Measurements from ENCODE around the gene RAD51C.

- TF ChIP-seq POLR2A (conservative IDR thresholded peaks at IDR 0.05) = no peak
- TF ChIP-seq, protein P1, sequence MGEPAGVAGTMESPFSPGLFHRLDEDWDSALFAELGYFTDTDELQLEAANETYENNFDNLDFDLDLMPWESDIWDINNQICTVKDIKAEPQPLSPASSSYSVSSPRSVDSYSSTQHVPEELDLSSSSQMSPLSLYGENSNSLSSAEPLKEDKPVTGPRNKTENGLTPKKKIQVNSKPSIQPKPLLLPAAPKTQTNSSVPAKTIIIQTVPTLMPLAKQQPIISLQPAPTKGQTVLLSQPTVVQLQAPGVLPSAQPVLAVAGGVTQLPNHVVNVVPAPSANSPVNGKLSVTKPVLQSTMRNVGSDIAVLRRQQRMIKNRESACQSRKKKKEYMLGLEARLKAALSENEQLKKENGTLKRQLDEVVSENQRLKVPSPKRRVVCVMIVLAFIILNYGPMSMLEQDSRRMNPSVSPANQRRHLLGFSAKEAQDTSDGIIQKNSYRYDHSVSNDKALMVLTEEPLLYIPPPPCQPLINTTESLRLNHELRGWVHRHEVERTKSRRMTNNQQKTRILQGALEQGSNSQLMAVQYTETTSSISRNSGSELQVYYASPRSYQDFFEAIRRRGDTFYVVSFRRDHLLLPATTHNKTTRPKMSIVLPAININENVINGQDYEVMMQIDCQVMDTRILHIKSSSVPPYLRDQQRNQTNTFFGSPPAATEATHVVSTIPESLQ (CRISPR knock-in tag; IDR thresholded peaks at IDR 0.05) = no peak
- no peak for TF ChIP-seq TAF1 (IDR thresholded peaks at IDR 0.05; ENCODE audit: control insufficient read depth, extremely low read depth, insufficient read depth, low read length, severe bottlenecking)
- TF ChIP-seq, protein P2, sequence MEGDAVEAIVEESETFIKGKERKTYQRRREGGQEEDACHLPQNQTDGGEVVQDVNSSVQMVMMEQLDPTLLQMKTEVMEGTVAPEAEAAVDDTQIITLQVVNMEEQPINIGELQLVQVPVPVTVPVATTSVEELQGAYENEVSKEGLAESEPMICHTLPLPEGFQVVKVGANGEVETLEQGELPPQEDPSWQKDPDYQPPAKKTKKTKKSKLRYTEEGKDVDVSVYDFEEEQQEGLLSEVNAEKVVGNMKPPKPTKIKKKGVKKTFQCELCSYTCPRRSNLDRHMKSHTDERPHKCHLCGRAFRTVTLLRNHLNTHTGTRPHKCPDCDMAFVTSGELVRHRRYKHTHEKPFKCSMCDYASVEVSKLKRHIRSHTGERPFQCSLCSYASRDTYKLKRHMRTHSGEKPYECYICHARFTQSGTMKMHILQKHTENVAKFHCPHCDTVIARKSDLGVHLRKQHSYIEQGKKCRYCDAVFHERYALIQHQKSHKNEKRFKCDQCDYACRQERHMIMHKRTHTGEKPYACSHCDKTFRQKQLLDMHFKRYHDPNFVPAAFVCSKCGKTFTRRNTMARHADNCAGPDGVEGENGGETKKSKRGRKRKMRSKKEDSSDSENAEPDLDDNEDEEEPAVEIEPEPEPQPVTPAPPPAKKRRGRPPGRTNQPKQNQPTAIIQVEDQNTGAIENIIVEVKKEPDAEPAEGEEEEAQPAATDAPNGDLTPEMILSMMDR (IDR thresholded peaks at IDR 0.05 in 2 of 3, conservative IDR thresholded peaks at IDR 0.05 in 1 of 3; ENCODE audit: insufficient read depth in 2 of 3, low read depth in 1 of 3, low read length in 3 of 3) = no peak
- TF ChIP-seq, protein P3, sequence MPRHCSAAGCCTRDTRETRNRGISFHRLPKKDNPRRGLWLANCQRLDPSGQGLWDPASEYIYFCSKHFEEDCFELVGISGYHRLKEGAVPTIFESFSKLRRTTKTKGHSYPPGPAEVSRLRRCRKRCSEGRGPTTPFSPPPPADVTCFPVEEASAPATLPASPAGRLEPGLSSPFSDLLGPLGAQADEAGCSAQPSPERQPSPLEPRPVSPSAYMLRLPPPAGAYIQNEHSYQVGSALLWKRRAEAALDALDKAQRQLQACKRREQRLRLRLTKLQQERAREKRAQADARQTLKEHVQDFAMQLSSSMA (CRISPR knock-in tag; IDR thresholded peaks at IDR 0.05) = no peak
- no peak for TF ChIP-seq HMGN3 (IDR thresholded peaks at IDR 0.05; ENCODE audit: borderline replicate concordance, extremely low read depth, insufficient read length, low read depth, low read length)
- no peak for TF ChIP-seq SMC3 (conservative IDR thresholded peaks at IDR 0.05; ENCODE audit: insufficient read depth, low read depth, low read length)
- TF ChIP-seq SIX5 (IDR thresholded peaks at IDR 0.05; ENCODE audit: borderline replicate concordance in 1 of 2, insufficient read depth in 1 of 2, low read depth in 1 of 2, low read length in 2 of 2) = no peak
- no peak for TF ChIP-seq RBM14 (IDR thresholded peaks at IDR 0.05; ENCODE audit: borderline replicate concordance, insufficient read depth, low read depth, low read length)
- no peak for TF ChIP-seq MAFG (tag; conservative IDR thresholded peaks at IDR 0.05)
- no peak for TF ChIP-seq MAX (CRISPR knock-in tag; IDR thresholded peaks at IDR 0.05)
- no peak for TF ChIP-seq SRSF9 (IDR thresholded peaks at IDR 0.05; ENCODE audit: borderline replicate concordance, low read depth, low read length)
- no peak for TF ChIP-seq ZNF274 (IDR thresholded peaks at IDR 0.05; ENCODE audit: borderline replicate concordance, low read depth, low read length)
- TF ChIP-seq, protein P4, sequence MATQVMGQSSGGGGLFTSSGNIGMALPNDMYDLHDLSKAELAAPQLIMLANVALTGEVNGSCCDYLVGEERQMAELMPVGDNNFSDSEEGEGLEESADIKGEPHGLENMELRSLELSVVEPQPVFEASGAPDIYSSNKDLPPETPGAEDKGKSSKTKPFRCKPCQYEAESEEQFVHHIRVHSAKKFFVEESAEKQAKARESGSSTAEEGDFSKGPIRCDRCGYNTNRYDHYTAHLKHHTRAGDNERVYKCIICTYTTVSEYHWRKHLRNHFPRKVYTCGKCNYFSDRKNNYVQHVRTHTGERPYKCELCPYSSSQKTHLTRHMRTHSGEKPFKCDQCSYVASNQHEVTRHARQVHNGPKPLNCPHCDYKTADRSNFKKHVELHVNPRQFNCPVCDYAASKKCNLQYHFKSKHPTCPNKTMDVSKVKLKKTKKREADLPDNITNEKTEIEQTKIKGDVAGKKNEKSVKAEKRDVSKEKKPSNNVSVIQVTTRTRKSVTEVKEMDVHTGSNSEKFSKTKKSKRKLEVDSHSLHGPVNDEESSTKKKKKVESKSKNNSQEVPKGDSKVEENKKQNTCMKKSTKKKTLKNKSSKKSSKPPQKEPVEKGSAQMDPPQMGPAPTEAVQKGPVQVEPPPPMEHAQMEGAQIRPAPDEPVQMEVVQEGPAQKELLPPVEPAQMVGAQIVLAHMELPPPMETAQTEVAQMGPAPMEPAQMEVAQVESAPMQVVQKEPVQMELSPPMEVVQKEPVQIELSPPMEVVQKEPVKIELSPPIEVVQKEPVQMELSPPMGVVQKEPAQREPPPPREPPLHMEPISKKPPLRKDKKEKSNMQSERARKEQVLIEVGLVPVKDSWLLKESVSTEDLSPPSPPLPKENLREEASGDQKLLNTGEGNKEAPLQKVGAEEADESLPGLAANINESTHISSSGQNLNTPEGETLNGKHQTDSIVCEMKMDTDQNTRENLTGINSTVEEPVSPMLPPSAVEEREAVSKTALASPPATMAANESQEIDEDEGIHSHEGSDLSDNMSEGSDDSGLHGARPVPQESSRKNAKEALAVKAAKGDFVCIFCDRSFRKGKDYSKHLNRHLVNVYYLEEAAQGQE (IDR thresholded peaks at IDR 0.05; ENCODE audit: borderline replicate concordance) = no peak
- TF ChIP-seq, protein P4 (CRISPR knock-in tag; IDR thresholded peaks at IDR 0.05; ENCODE audit: low read depth) = no peak
These were observed 67.1 kb downstream of the RAD51C start for GRCh38 chr17:58759522-58759921.

All from K562 (cell line).